Colonic mucosa (tissue), 4 donors: ENCODE results near the gene SNN. TPM values are rescaled to one million over a fixed set of nuclear protein-coding genes. Genes with fewer than 3 reads are reported as not detected.

Source experiments
- DNase-seq: peaks from one replicate; pipeline ENCODE4 v3.0.0-alpha.2; 2020
- H3K27ac ChIP-seq: fragments of 200-600 bp; one replicate; pipeline ENCODE4 v1.8.0; 2021
- H3K27me3 ChIP-seq: fragments of 200-600 bp; one replicate; pipeline ENCODE4 v1.8.0; 2021
- H3K36me3 ChIP-seq: fragments of 200-600 bp; one replicate; pipeline ENCODE4 v1.8.0; 2021
- H3K4me1 ChIP-seq: fragments of 200-600 bp; one replicate; pipeline ENCODE4 v1.8.0; 2021; ENCODE audit warnings: mild to moderate bottlenecking
- H3K4me3 ChIP-seq: fragments of 200-600 bp; one replicate; pipeline ENCODE4 v1.8.0; 2021
- H3K9ac ChIP-seq, 2 donors: one replicate each; pipeline ENCODE4 v1.7.0; 2013; ENCODE audit warnings: control low read depth in 2 of 2, low read depth in 2 of 2, low read length in 2 of 2
- H3K9me3 ChIP-seq: fragments of 200-600 bp; one replicate; pipeline ENCODE4 v1.8.0; 2021
- CTCF ChIP-seq: fragments of 200-600 bp; IDR thresholded peaks from one replicate; pipeline ENCODE4 v1.8.0; 2022; ENCODE audit warnings: antibody characterized with exemption, mild to moderate bottlenecking
- intact Hi-C: fragments of 100-400 bp; cut with DNase I; formaldehyde crosslinking; loops from one replicate; pipeline ENCODE4 v1.14.1; 2022
- total RNA-seq, 2 donors: library from RNA; stranded (reverse); fragmentation: NEBNext Ultra II Directional in 1 of 2; extraction: Animal tissue kit (Norgen Biotek cat#: 25700) in 1 of 2; gene quantifications; one replicate each; pipeline ENCODE4 v1.2.1, GENCODE V29; 2021
- donor health status: healthy.
- donor health status: DM: no; HTN: no; CAD: no.
- donor health status: DM: no; HTN: no; CAD: no.

The SNN gene
- total RNA-seq, 2 donors from 2014 or later, result 2.4 to 5.6 TPM

GRCh38 chr16:11670171-11671131 lies 2.2 kb downstream of the SNN start:
- peak overlapping the region in 1 of 2 donors; percentile 60 for H3K9ac ChIP-seq
- H3K27ac ChIP-seq, result no peak overlapping the region
- no peak overlapping the region for H3K4me3 ChIP-seq
- H3K27me3 ChIP-seq, result no peaks in the 10 kb centered on the region
- DNase-seq, result no peak
- H3K9me3 ChIP-seq, result no peaks in the 10 kb centered on the region
- TF ChIP-seq CTCF, result no peak
- intact Hi-C loops, result no loop called here
- H3K36me3 ChIP-seq, result no peaks in the 10 kb centered on the region
- H3K4me1 ChIP-seq, result no peaks in the 10 kb centered on the region

- intact Hi-C loops, result no loop called here
- no peaks in the 10 kb centered on the region for H3K4me1 ChIP-seq
- no peak for TF ChIP-seq CTCF
- no peak overlapping the region for H3K27ac ChIP-seq
- H3K27me3 ChIP-seq, result no peaks in the 10 kb centered on the region
- no peaks in the 10 kb centered on the region for H3K36me3 ChIP-seq
- no peak overlapping the region for H3K4me3 ChIP-seq
- H3K9me3 ChIP-seq, result no peaks in the 10 kb centered on the region
- DNase-seq, result no peak
- H3K9ac ChIP-seq, result no peak overlapping the region
Observed at GRCh38 chr16:11671271-11671670, 3.0 kb downstream of the SNN start.

GRCh38 chr16:11671676-11672075 lies 3.4 kb downstream of the SNN start:
- H3K9me3 ChIP-seq, result no peaks in the 10 kb centered on the region
- no peaks in the 10 kb centered on the region for H3K4me1 ChIP-seq
- intact Hi-C loops, result no loop called here
- no peak overlapping the region for H3K9ac ChIP-seq
- H3K4me3 ChIP-seq, result no peak overlapping the region
- TF ChIP-seq CTCF, result no peak
- H3K36me3 ChIP-seq, result no peaks in the 10 kb centered on the region
- no peak for DNase-seq
- H3K27me3 ChIP-seq, result no peaks in the 10 kb centered on the region
- H3K27ac ChIP-seq, result no peak overlapping the region

GRCh38 chr16:11672206-11673090 lies 4.2 kb downstream of the SNN start:
- Histone ChIP-seq H3K9ac (no peak overlapping the region), H3K36me3 (no peaks in the 10 kb centered on the region), H3K9me3 (no peaks in the 10 kb centered on the region), H3K27ac (no peak overlapping the region), H3K4me1 (no peaks in the 10 kb centered on the region), H3K4me3 (no peak overlapping the region), H3K27me3 (no peaks in the 10 kb centered on the region)
- no peak for TF ChIP-seq CTCF
- DNase-seq, result no peak
- intact Hi-C loops, result no loop called here
